ENCODE results near the gene STRADA. TPM values are rescaled to one million over a fixed set of nuclear protein-coding genes. Genes with fewer than 3 reads are reported as not detected.

STRADA gene
- total and polyA plus RNA-seq, 9 of the 15 experiments (the other 6 are each of a cell fraction or from before 2014, with no cell fraction given), result 6.6 to 33.0 (median 20.5) TPM

DNA sequence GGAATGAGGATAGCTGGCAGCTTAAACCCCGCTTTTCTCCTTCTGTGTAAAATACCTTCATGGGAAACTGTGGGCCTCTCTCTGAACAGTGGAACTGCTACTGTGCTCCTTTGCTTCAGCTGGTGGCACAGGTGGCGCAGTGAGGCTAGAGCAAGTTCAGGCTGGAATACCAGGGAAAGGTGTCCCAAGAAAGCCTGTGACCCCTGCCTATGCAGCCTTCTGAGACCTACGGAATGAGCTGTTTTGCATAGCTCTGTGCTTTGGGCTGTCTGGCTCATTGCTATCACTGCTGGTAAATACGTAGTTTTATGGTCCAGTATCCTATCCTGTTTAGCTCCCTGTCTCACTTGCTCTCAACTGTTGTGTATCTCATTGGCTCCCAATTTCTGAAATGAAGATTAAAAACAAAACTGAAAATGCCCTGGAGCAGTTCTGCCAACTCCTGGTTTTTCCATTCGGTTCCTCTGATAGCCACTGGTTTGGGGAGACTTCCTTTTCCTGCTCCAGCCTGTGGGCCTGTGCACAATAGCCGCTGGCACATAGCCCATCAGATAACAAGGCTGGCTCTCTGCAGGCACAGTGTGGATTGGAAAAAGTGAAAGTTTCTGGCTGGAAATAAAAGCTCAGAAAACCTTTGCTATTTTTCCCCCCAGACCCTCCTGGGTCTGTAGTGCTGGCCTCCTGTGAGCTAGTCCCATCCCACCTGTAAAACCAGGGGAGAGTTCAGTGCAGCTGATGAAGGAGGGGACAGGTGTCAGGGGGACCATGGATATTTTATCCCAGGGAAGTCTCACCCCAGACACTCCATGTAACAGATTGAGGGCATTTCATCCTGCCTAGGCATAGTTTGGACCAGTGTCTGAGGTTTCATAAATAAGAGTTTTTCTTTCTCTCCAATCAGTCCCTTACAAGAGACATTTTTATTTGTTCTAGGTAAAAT is 65.7 kb downstream of the STRADA start (continued):
- TF ChIP-seq GATAD2B (IDR thresholded peaks at IDR 0.05; ENCODE audit: borderline replicate concordance) (peak; percentile 56; the same call in 1 of the 2 replicates), SMAD4 (CRISPR knock-in tag; conservative IDR thresholded peaks at IDR 0.05) (peak; percentile 79), GABPB1 (CRISPR knock-in tag; IDR thresholded peaks at IDR 0.05) (0 out of 2 replicates have a peak, but pooled peaks have one; percentile 59), EGR1 (conservative IDR thresholded peaks at IDR 0.05) (no peak), IRF2 (CRISPR knock-in tag; IDR thresholded peaks at IDR 0.05) (no peak), GATA2 (CRISPR knock-in tag; IDR thresholded peaks at IDR 0.05) (peak; percentile 91), TAF9B (IDR thresholded peaks at IDR 0.05; ENCODE audit: partially characterized antibody) (no peak), ESRRA (IDR thresholded peaks at IDR 0.05; ENCODE audit: borderline replicate concordance, low read depth) (peak; percentile 34; the same call in 1 of the 2 replicates), CXXC5 (CRISPR knock-in tag; IDR thresholded peaks at IDR 0.05) (peak; percentile 47; the same call in 1 of the 2 replicates)
- TF ChIP-seq, protein P1, sequence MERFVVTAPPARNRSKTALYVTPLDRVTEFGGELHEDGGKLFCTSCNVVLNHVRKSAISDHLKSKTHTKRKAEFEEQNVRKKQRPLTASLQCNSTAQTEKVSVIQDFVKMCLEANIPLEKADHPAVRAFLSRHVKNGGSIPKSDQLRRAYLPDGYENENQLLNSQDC (CRISPR knock-in tag; IDR thresholded peaks at IDR 0.05), result no peak
- TF ChIP-seq, protein P2, sequence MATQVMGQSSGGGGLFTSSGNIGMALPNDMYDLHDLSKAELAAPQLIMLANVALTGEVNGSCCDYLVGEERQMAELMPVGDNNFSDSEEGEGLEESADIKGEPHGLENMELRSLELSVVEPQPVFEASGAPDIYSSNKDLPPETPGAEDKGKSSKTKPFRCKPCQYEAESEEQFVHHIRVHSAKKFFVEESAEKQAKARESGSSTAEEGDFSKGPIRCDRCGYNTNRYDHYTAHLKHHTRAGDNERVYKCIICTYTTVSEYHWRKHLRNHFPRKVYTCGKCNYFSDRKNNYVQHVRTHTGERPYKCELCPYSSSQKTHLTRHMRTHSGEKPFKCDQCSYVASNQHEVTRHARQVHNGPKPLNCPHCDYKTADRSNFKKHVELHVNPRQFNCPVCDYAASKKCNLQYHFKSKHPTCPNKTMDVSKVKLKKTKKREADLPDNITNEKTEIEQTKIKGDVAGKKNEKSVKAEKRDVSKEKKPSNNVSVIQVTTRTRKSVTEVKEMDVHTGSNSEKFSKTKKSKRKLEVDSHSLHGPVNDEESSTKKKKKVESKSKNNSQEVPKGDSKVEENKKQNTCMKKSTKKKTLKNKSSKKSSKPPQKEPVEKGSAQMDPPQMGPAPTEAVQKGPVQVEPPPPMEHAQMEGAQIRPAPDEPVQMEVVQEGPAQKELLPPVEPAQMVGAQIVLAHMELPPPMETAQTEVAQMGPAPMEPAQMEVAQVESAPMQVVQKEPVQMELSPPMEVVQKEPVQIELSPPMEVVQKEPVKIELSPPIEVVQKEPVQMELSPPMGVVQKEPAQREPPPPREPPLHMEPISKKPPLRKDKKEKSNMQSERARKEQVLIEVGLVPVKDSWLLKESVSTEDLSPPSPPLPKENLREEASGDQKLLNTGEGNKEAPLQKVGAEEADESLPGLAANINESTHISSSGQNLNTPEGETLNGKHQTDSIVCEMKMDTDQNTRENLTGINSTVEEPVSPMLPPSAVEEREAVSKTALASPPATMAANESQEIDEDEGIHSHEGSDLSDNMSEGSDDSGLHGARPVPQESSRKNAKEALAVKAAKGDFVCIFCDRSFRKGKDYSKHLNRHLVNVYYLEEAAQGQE (IDR thresholded peaks at IDR 0.05; ENCODE audit: borderline replicate concordance), result peak; percentile 20; the same call in 1 of the 2 replicates
- TF ChIP-seq, protein P2 (CRISPR knock-in tag; IDR thresholded peaks at IDR 0.05; ENCODE audit: low read depth), result no peak
- TF ChIP-seq, protein P3, sequence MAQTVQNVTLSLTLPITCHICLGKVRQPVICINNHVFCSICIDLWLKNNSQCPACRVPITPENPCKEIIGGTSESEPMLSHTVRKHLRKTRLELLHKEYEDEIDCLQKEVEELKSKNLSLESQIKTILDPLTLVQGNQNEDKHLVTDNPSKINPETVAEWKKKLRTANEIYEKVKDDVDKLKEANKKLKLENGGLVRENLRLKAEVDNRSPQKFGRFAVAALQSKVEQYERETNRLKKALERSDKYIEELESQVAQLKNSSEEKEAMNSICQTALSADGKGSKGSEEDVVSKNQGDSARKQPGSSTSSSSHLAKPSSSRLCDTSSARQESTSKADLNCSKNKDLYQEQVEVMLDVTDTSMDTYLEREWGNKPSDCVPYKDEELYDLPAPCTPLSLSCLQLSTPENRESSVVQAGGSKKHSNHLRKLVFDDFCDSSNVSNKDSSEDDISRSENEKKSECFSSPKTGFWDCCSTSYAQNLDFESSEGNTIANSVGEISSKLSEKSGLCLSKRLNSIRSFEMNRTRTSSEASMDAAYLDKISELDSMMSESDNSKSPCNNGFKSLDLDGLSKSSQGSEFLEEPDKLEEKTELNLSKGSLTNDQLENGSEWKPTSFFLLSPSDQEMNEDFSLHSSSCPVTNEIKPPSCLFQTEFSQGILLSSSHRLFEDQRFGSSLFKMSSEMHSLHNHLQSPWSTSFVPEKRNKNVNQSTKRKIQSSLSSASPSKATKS (CRISPR knock-in tag; IDR thresholded peaks at IDR 0.05), result no peak
- TF ChIP-seq, protein P4, sequence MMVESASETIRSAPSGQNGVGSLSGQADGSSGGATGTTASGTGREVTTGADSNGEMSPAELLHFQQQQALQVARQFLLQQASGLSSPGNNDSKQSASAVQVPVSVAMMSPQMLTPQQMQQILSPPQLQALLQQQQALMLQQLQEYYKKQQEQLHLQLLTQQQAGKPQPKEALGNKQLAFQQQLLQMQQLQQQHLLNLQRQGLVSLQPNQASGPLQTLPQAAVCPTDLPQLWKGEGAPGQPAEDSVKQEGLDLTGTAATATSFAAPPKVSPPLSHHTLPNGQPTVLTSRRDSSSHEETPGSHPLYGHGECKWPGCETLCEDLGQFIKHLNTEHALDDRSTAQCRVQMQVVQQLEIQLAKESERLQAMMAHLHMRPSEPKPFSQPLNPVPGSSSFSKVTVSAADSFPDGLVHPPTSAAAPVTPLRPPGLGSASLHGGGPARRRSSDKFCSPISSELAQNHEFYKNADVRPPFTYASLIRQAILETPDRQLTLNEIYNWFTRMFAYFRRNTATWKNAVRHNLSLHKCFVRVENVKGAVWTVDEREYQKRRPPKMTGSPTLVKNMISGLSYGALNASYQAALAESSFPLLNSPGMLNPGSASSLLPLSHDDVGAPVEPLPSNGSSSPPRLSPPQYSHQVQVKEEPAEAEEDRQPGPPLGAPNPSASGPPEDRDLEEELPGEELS (CRISPR knock-in tag; IDR thresholded peaks at IDR 0.05; ENCODE audit: borderline replicate concordance), result no peak

Measured in K562 (cell line).